Heart left ventricle (tissue), 13 donors: ENCODE measurements around the gene BET1.
"Not testable (repeated sequence)": the region's sequence is repeated elsewhere in the genome, so short reads cannot be mapped to it uniquely, and the experiment has no call there.

ENCODE experiments used
- POLR2A ChIP-seq, 2 donors: fragments of 450-650 bp; IDR thresholded peaks; one replicate each; pipeline ENCODE4 v1.6.1; 2017; ENCODE audit warnings: antibody characterized with exemption in 2 of 2, mild to moderate bottlenecking in 2 of 2, moderate library complexity in 2 of 2
- TF ChIP-seq, protein P1 (sequence below), 12 donors: fragments of 200-600 bp; sonication (generic) in 4 of 12; IDR thresholded peaks; one replicate each; pipeline versions ENCODE4 v1.5.0 to v1.8.0; 2018 to 2022; ENCODE audit warnings: antibody characterized with exemption in 12 of 12, mild to moderate bottlenecking in 5 of 12
- donor health status: ischemic (EF 13 %, LVEDD 7.1; RV severe dilation, severe dysfunction).
- donor health status: DM: no; HTN: yes; CAD: no.
- donor health status: DM: no; HTN: no; CAD: no.
- donor health status: ischemic (EF 25% LVEDD 6.9; RV normal size, moderate dysfunction).
- donor health status: ischemic (EF 25% LVEDD 5.7; RV mildly dilated, moderate dysfunction).
- donor health status: ischemic (EF 35%, LVEDD 5.7; RV mildly dilated, moderate dysfunction).
- donor health status: nonischemic (EF 11% LVEDD 7.7; RV severe dilation, severe dysfunction).
- donor health status: DM: yes; HTN: yes; CAD: no.
- donor health status: PGD.
- donor health status: ischemic (EF 29% LVEDD 5.4; RV normal size, mild dysfunction).
- donor health status: nonischemic (EF 23%, LVEDD 6.1; RV moderate dilation, normal function).

- not testable (repeated sequence) for TF ChIP-seq POLR2A (IDR thresholded peaks at IDR 0.05)
- TF ChIP-seq, protein P1, sequence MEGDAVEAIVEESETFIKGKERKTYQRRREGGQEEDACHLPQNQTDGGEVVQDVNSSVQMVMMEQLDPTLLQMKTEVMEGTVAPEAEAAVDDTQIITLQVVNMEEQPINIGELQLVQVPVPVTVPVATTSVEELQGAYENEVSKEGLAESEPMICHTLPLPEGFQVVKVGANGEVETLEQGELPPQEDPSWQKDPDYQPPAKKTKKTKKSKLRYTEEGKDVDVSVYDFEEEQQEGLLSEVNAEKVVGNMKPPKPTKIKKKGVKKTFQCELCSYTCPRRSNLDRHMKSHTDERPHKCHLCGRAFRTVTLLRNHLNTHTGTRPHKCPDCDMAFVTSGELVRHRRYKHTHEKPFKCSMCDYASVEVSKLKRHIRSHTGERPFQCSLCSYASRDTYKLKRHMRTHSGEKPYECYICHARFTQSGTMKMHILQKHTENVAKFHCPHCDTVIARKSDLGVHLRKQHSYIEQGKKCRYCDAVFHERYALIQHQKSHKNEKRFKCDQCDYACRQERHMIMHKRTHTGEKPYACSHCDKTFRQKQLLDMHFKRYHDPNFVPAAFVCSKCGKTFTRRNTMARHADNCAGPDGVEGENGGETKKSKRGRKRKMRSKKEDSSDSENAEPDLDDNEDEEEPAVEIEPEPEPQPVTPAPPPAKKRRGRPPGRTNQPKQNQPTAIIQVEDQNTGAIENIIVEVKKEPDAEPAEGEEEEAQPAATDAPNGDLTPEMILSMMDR (IDR thresholded peaks at IDR 0.05) = not testable (repeated sequence)
Measured at GRCh38 chr7:94026619-94027018, 22.5 kb upstream of the BET1 start.
